K562 (cell line): ENCODE data around the gene TSHR. TPM values are rescaled to one million over a fixed set of nuclear protein-coding genes. Genes with fewer than 3 reads are reported as not detected.

Experiments used
- ARID2 ChIP-seq: fragments of 450-650 bp; IDR thresholded peaks from 2 replicates; pipeline ENCODE4 v1.6.1; 2017; ENCODE audit warnings: antibody characterized with exemption, mild to moderate bottlenecking
- BRD9 ChIP-seq: fragments of 450-650 bp; IDR thresholded peaks from 2 replicates; pipeline ENCODE4 v1.6.1; 2018; ENCODE audit warnings: low read depth; ENCODE audit not compliant: partially characterized antibody
- BRF1 ChIP-seq: IDR thresholded peaks from 3 replicates; pipeline ENCODE4 v1.6.1; 2011; ENCODE audit warnings: borderline replicate concordance, mild to moderate bottlenecking; ENCODE audit not compliant: insufficient read length; ENCODE audit errors: extremely low read depth
- HDGF ChIP-seq: fragments of 450-650 bp; IDR thresholded peaks from 2 replicates; pipeline ENCODE4 v1.6.1; 2016
- LCOR ChIP-seq: sonication (generic); formaldehyde crosslinking; IDR thresholded peaks from 2 replicates; pipeline ENCODE4 v1.8.0; 2022; ENCODE audit warnings: mild to moderate bottlenecking, missing genetic modification reagents
- MED1 ChIP-seq: sonication (generic); formaldehyde crosslinking; IDR thresholded peaks from 2 replicates; pipeline ENCODE4 v1.8.1; 2023; ENCODE audit warnings: missing genetic modification reagents, borderline replicate concordance
- MXI1 ChIP-seq: IDR thresholded peaks from 2 replicates; pipeline ENCODE4 v1.6.1; 2011; ENCODE audit warnings: low read depth, mild to moderate bottlenecking, improper control_type of control experiment, low read length
- NR1H2 ChIP-seq: sonication (generic); formaldehyde crosslinking; IDR thresholded peaks from 2 replicates; pipeline ENCODE4 v1.4.0; 2020; ENCODE audit warnings: mild to moderate bottlenecking, missing genetic modification reagents
- PRMT5 ChIP-seq: sonication (generic); formaldehyde crosslinking; IDR thresholded peaks from 2 replicates; pipeline ENCODE4 v1.5.0; 2020; ENCODE audit warnings: missing genetic modification reagents
- SETDB1 ChIP-seq: IDR thresholded peaks from one replicate; pipeline ENCODE4 v1.6.1; 2012; ENCODE audit warnings: low read length, control low read depth, inconsistent platforms
- STAT5B ChIP-seq: fragments of 250-450 bp; sonication (Bioruptor Pico); IDR thresholded peaks from 2 replicates; pipeline ENCODE4 v1.8.0; 2021; ENCODE audit warnings: mild to moderate bottlenecking, inconsistent platforms
- SUPT5H ChIP-seq: fragments of 450-650 bp; IDR thresholded peaks from 2 replicates; pipeline ENCODE4 v1.6.1; 2016
- YBX1 ChIP-seq: fragments of 450-650 bp; IDR thresholded peaks from 2 replicates; pipeline ENCODE4 v1.7.1; 2016; ENCODE audit warnings: mild to moderate bottlenecking
- ZNF146 ChIP-seq: IDR thresholded peaks from one replicate; pipeline ENCODE4 v1.6.1; 2018; ENCODE audit warnings: missing compliant biosample characterization; ENCODE audit not compliant: unreplicated experiment
- ZNF316 ChIP-seq: fragments of 450-650 bp; IDR thresholded peaks from 2 replicates; pipeline ENCODE4 v1.6.1; 2016
- ZNF695 ChIP-seq: fragments of 450-650 bp; formaldehyde crosslinking; IDR thresholded peaks from 2 replicates; pipeline ENCODE4 v1.4.0; 2020; ENCODE audit warnings: mild to moderate bottlenecking, moderate library complexity
- ZNF696 ChIP-seq: fragments of 250-450 bp; sonication (Bioruptor Pico); conservative IDR thresholded peaks from 2 replicates; pipeline ENCODE4 v1.4.0; 2020; ENCODE audit warnings: mild to moderate bottlenecking, moderate library complexity
- polyA plus RNA-seq, 8 experiments: library from polyadenylated mRNA; depleted of rRNA in 4 of 8; stranded (reverse) in 5 of 8; unstranded in 3 of 8; fragments of >200 nt; fragmentation: Nextera tagmentation in 2 of 8; fragmentation: Illumina TruSeq in 1 of 8; extraction: Ambion mirVana in 2 of 8; extraction: Trizol in 1 of 8; gene quantifications; 2 replicates each; pipeline versions ENCODE4 v1.2.1 to v1.2.3, GENCODE V29; 2011 to 2014; ENCODE audit warnings: inconsistent platforms in 1 of 8, missing spikeins in 1 of 8
- total RNA-seq, 7 experiments: library from RNA; depleted of rRNA in 6 of 7; stranded (reverse); fragments of >200 nt in 6 of 7; fragmentation: Illumina TruSeq in 2 of 7; extraction: Trizol in 2 of 7; gene quantifications; 2 replicates each; pipeline versions ENCODE4 v1.2.1 to v1.2.3, GENCODE V29; 2011 to 2021; ENCODE audit warnings: low replicate concordance in 1 of 7
- TF ChIP-seq, protein P1 (sequence below): sonication (generic); formaldehyde crosslinking; IDR thresholded peaks from 2 replicates; pipeline ENCODE4 v1.8.0; 2022; ENCODE audit warnings: mild to moderate bottlenecking, missing genetic modification reagents, borderline replicate concordance
- TF ChIP-seq, protein P2 (sequence below): fragments of 250-450 bp; sonication (Bioruptor Pico); IDR thresholded peaks from 2 replicates; pipeline ENCODE4 v1.4.0; 2020; ENCODE audit warnings: mild to moderate bottlenecking, moderate library complexity
- TF ChIP-seq, protein P3 (sequence below): IDR thresholded peaks from 3 replicates; pipeline ENCODE4 v1.6.1; 2011; ENCODE audit warnings: borderline replicate concordance, mild to moderate bottlenecking, moderate library complexity; ENCODE audit not compliant: insufficient read length; ENCODE audit errors: extremely low read depth
- TF ChIP-seq, protein P4 (sequence below): fragments of 450-650 bp; IDR thresholded peaks from one replicate; pipeline ENCODE4 v1.6.1; 2018; ENCODE audit warnings: mild to moderate bottlenecking, moderate library complexity; ENCODE audit not compliant: partially characterized antibody

The TSHR gene
- total and polyA plus RNA-seq, 9 of the 15 experiments (the other 6 are each of a cell fraction or from before 2014, with no cell fraction given): 0.01 to 0.10 TPM; not detected in 7

DNA sequence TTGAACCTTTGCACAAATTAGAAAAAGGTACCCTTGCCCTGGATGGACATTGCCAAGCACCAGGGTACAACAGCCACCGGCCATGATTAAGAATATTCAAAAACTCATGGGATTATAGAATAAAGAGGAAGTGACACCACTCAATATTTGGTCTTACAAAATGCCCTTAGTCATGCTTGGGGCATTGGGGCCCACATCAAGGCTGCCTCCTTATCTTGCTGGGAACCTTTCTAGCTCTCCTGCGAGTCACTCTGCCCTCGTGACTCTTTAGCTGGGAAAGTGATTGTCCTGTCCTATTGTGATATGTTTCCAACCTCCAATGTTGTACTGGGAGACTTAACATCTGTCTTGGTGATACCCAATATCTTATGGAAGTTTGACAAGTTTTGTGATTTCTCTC is 207.5 kb downstream of the TSHR start (continued):
- TF ChIP-seq, protein P1, sequence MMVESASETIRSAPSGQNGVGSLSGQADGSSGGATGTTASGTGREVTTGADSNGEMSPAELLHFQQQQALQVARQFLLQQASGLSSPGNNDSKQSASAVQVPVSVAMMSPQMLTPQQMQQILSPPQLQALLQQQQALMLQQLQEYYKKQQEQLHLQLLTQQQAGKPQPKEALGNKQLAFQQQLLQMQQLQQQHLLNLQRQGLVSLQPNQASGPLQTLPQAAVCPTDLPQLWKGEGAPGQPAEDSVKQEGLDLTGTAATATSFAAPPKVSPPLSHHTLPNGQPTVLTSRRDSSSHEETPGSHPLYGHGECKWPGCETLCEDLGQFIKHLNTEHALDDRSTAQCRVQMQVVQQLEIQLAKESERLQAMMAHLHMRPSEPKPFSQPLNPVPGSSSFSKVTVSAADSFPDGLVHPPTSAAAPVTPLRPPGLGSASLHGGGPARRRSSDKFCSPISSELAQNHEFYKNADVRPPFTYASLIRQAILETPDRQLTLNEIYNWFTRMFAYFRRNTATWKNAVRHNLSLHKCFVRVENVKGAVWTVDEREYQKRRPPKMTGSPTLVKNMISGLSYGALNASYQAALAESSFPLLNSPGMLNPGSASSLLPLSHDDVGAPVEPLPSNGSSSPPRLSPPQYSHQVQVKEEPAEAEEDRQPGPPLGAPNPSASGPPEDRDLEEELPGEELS: no peak
- TF ChIP-seq NR1H2 (no peak), PRMT5 (CRISPR knock-in tag) (no peak), SUPT5H (no peak), SETDB1 (no peak), MED1 (CRISPR knock-in tag) (no peak), HDGF (no peak), ZNF316 (peak; percentile 75), ZNF696 (CRISPR knock-in tag) (no peak), ZNF146 (CRISPR knock-in tag) (no peak), LCOR (CRISPR knock-in tag) (no peak), ARID2 (no peak), YBX1 (no peak), BRF1 (no peak), BRD9 (no peak), MXI1 (no peak), ZNF695 (CRISPR knock-in tag) (no peak), STAT5B (no peak)
- TF ChIP-seq, protein P2, sequence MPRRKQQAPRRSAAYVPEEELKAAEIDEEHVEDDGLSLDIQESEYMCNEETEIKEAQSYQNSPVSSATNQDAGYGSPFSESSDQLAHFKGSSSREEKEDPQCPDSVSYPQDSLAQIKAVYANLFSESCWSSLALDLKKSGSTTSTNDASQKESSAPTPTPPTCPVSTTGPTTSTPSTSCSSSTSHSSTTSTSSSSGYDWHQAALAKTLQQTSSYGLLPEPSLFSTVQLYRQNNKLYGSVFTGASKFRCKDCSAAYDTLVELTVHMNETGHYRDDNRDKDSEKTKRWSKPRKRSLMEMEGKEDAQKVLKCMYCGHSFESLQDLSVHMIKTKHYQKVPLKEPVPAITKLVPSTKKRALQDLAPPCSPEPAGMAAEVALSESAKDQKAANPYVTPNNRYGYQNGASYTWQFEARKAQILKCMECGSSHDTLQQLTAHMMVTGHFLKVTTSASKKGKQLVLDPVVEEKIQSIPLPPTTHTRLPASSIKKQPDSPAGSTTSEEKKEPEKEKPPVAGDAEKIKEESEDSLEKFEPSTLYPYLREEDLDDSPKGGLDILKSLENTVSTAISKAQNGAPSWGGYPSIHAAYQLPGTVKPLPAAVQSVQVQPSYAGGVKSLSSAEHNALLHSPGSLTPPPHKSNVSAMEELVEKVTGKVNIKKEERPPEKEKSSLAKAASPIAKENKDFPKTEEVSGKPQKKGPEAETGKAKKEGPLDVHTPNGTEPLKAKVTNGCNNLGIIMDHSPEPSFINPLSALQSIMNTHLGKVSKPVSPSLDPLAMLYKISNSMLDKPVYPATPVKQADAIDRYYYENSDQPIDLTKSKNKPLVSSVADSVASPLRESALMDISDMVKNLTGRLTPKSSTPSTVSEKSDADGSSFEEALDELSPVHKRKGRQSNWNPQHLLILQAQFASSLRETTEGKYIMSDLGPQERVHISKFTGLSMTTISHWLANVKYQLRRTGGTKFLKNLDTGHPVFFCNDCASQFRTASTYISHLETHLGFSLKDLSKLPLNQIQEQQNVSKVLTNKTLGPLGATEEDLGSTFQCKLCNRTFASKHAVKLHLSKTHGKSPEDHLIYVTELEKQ (CRISPR knock-in tag): no peak
- TF ChIP-seq, protein P3, sequence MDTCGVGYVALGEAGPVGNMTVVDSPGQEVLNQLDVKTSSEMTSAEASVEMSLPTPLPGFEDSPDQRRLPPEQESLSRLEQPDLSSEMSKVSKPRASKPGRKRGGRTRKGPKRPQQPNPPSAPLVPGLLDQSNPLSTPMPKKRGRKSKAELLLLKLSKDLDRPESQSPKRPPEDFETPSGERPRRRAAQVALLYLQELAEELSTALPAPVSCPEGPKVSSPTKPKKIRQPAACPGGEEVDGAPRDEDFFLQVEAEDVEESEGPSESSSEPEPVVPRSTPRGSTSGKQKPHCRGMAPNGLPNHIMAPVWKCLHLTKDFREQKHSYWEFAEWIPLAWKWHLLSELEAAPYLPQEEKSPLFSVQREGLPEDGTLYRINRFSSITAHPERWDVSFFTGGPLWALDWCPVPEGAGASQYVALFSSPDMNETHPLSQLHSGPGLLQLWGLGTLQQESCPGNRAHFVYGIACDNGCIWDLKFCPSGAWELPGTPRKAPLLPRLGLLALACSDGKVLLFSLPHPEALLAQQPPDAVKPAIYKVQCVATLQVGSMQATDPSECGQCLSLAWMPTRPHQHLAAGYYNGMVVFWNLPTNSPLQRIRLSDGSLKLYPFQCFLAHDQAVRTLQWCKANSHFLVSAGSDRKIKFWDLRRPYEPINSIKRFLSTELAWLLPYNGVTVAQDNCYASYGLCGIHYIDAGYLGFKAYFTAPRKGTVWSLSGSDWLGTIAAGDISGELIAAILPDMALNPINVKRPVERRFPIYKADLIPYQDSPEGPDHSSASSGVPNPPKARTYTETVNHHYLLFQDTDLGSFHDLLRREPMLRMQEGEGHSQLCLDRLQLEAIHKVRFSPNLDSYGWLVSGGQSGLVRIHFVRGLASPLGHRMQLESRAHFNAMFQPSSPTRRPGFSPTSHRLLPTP: no peak
- TF ChIP-seq, protein P4, sequence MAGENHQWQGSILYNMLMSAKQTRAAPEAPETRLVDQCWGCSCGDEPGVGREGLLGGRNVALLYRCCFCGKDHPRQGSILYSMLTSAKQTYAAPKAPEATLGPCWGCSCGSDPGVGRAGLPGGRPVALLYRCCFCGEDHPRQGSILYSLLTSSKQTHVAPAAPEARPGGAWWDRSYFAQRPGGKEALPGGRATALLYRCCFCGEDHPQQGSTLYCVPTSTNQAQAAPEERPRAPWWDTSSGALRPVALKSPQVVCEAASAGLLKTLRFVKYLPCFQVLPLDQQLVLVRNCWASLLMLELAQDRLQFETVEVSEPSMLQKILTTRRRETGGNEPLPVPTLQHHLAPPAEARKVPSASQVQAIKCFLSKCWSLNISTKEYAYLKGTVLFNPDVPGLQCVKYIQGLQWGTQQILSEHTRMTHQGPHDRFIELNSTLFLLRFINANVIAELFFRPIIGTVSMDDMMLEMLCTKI: no peak
